Kasumi-1 (cell line): Measurements from ENCODE around the gene KCTD15.
"Not testable (repeated sequence)": the region's sequence is repeated elsewhere in the genome, so short reads cannot be mapped to it uniquely, and the experiment has no call there.

Experiments
- DNase-seq, 2 experiments: peaks; one replicate each; lab custom pipeline; 2025; lab: John Stamatoyannopoulos, UW

KCTD15 gene

GRCh38 chr19:33814181-33815165 is 17.8 kb downstream of the KCTD15 start:
- no peak for DNase-seq

- DNase-seq, result no peak
These were observed 19.0 kb downstream of the KCTD15 start for GRCh38 chr19:33815380-33816340.

- DNase-seq, result no peak
These were observed 21.7 kb downstream of the KCTD15 start for GRCh38 chr19:33818411-33818810.

- not testable (repeated sequence) for DNase-seq
These were observed 22.4 kb downstream of the KCTD15 start for GRCh38 chr19:33819078-33819477.

GRCh38 chr19:33819506-33819879 is 22.8 kb downstream of the KCTD15 start:
- no peak for DNase-seq

GRCh38 chr19:33819880-33820781 is 23.5 kb downstream of the KCTD15 start:
- peak; percentile 81 to 89 for DNase-seq

- DNase-seq, result no peak
These were observed 25.2 kb downstream of the KCTD15 start for GRCh38 chr19:33821871-33822270.

- no peak for DNase-seq
These were observed 26.7 kb downstream of the KCTD15 start for GRCh38 chr19:33823341-33823740.

- no peak for DNase-seq
These were observed 28.9 kb downstream of the KCTD15 start for GRCh38 chr19:33825556-33825955.

- no peak for DNase-seq
These were observed 29.9 kb downstream of the KCTD15 start for GRCh38 chr19:33826521-33826920.

GRCh38 chr19:33828266-33829075 is 31.8 kb downstream of the KCTD15 start:
- no peak for DNase-seq

GRCh38 chr19:33830264-33830663 is 33.6 kb downstream of the KCTD15 start:
- DNase-seq, result no peak

- DNase-seq, result no peak
These were observed 35.2 kb downstream of the KCTD15 start for GRCh38 chr19:33831825-33832224.

GRCh38 chr19:33832633-33833032 is 36.0 kb downstream of the KCTD15 start:
- DNase-seq, result no peak

- DNase-seq, result no peak
These were observed 43.7 kb downstream of the KCTD15 start for GRCh38 chr19:33840382-33840781.

- DNase-seq, result no peak
These were observed 44.1 kb downstream of the KCTD15 start for GRCh38 chr19:33840783-33841182.

- no peak for DNase-seq
These were observed 45.0 kb downstream of the KCTD15 start for GRCh38 chr19:33841685-33842084.

GRCh38 chr19:33844478-33844877 is 47.8 kb downstream of the KCTD15 start:
- DNase-seq, result no peak

- no peak for DNase-seq
These were observed 48.8 kb downstream of the KCTD15 start for GRCh38 chr19:33845498-33845897.

GRCh38 chr19:33849551-33850147 is 53.0 kb downstream of the KCTD15 start:
- no peak for DNase-seq
